ENCODE data around the gene TCF20. TPM values are rescaled to one million over a fixed set of nuclear protein-coding genes. Genes with fewer than 3 reads are reported as not detected.

TCF20 gene
- total and polyA plus RNA-seq, 2 donors (not counting 1 experiment from before 2014, with no cell fraction given), result 16.4 to 81.3 TPM

DNA sequence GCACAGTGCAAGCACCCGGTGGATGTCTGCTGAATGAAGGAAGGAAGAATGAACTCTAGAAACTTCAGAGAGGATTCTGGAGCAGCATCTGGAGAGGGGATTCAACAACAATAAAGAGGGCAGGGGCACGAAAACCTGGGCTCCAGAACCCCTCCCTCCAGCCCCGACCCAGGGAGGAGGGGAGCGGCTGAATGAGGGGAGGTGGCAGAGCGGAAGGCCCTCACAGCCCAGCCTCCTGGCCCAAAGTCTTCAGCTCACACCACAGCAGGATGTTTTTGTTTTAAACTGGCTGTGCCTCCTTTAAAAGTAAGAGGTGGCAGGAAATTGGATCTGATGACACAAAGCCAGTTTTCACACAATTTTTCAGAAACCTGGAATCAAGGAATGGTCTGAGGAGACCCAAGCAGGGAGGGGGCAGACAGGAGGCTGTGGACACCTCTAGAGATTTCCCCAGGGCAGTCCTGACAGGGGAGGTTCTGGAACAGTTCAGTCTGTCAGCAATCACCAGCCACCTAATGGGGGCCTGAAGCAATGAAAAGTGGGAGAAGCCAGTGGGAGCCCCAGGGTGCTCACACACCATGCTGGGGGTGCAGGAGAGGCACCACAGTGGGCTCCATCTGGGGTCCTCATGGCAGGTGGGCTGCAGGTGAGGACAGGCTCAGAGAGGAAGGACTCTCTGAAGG lies 44.4 kb upstream of the TCF20 start:
- H3K4me1 Mint-ChIP-seq, result peaks cover 12% of the 10 kb centered on the region
- no peak overlapping the region for H3K9ac ChIP-seq (ENCODE audit: low read length)
- CTCF ChIA-PET, result interaction anchor here (1.3 to 1.4 kb wide), 2 partner anchors 36 to 349 kb away, joined by 3 to 6 read pairs; no protein-coding TSS in a partner anchor
- H3K4me1 ChIP-seq (ENCODE audit: control insufficient read depth in 2 of 2, insufficient read depth in 2 of 2, low read length in 2 of 2), result peaks cover 0 to 12% of the 10 kb centered on the region in 2 donors
- no peaks in the 10 kb centered on the region for H3K36me3 ChIP-seq (replicated peaks in 1 of 2; ENCODE audit: control extremely low read depth in 1 of 2, control insufficient read depth in 1 of 2, extremely low read depth in 1 of 2, insufficient read depth in 2 of 2, low read length in 1 of 2)
- no peak overlapping the region for H3K4me2 ChIP-seq (replicated peaks; ENCODE audit: low read depth, low read length, poor library complexity, severe bottlenecking)
- TF ChIP-seq CTCF (IDR thresholded peaks at IDR 0.05), result no peak
- TF ChIP-seq EZH2 (IDR thresholded peaks at IDR 0.05; ENCODE audit: borderline replicate concordance, insufficient read depth, low read depth, low read length, poor library complexity, severe bottlenecking), result no peak
- H3K27ac Mint-ChIP-seq, result no peak overlapping the region
- H3K27me3 ChIP-seq (replicated peaks in 1 of 4; ENCODE audit: control extremely low read depth in 1 of 4, control insufficient read depth in 3 of 4, insufficient read depth in 4 of 4, low read length in 3 of 4), result peaks cover 0 to 16% (median 2%) of the 10 kb centered on the region in 4 experiments
- peaks cover 0 to 4% (median 0%) of the 10 kb centered on the region in 3 donors for H3K9me3 ChIP-seq (ENCODE audit: control extremely low read depth in 1 of 3, control insufficient read depth in 2 of 3, insufficient read depth in 1 of 3, low read length in 2 of 3)
- H2AFZ ChIP-seq (ENCODE audit: insufficient read depth, low read depth, low read length, poor library complexity, severe bottlenecking), result no peak overlapping the region
- peaks cover 32% of the 10 kb centered on the region for H3K27me3 Mint-ChIP-seq
- ATAC-seq (ENCODE audit: low read depth) (no peak), DNase-seq (no peak)
- H3K9me3 Mint-ChIP-seq (ENCODE audit: insufficient read depth), result no peaks in the 10 kb centered on the region
- 40% methylated on average over 1 of the region's 5 CpGs for WGBS (ENCODE audit: insufficient coverage)
- H3K79me2 ChIP-seq (ENCODE audit: control insufficient read depth, insufficient read depth, low read length), result no peaks in the 10 kb centered on the region
- POLR2A ChIA-PET, result no interaction called here
- H3K27ac ChIP-seq (ENCODE audit: low read length in 2 of 2), result no peak overlapping the region
- H3K4me3 ChIP-seq (ENCODE audit: control extremely low read depth in 1 of 5, extremely low read depth in 1 of 5, insufficient read depth in 1 of 5, low read depth in 2 of 5, low read length in 4 of 5), result no peak overlapping the region
- no peaks in the 10 kb centered on the region for H4K20me1 ChIP-seq (ENCODE audit: control insufficient read depth, insufficient read depth, low read length, poor library complexity, severe bottlenecking)
- H3K4me3 Mint-ChIP-seq, result no peak overlapping the region
- intact Hi-C loops (cut with micrococcal nuclease), result loop anchor here (1.0 to 5.0 kb wide), 2 partner anchors 122 to 146 kb away; no protein-coding TSS in a partner anchor

All from B cell (primary cell).